Ishikawa (cell line): Measurements from ENCODE around the gene EPHA6.

ENCODE experiments used
- CREB1 ChIP-seq: IDR thresholded peaks from 2 replicates; pipeline ENCODE4 v1.6.1; 2012; ENCODE audit warnings: low read depth
- EGR1 ChIP-seq: IDR thresholded peaks from 2 replicates; pipeline ENCODE4 v1.6.1; 2012
- RAD21 ChIP-seq: IDR thresholded peaks from 2 replicates; pipeline ENCODE4 v1.6.1; 2012; ENCODE audit warnings: low read depth

DNA sequence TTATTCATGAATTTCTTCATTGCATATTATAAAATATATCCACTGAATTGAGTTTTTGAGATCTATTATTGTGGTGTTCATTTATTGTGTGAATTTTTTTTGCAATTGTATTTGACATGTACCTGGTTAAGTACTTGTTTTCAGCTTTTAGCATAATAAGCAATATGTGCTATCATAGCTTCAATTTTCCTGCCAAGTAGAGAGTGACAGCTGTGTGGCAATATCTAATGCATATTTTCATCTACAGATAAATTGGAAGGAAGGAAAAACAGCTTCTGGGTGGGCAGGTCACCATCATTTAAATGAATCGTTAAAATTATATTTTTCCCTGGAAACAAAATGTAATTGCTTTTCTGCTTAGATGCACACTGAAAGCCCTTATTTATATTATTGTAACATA is 296.9 kb downstream of the EPHA6 start:
- no peak for TF ChIP-seq RAD21
- TF ChIP-seq CREB1: no peak
- no peak for TF ChIP-seq EGR1
